GM21786 (cell line): Measurements from ENCODE around the gene WDR4.
"Not testable (repeated sequence)": the region's sequence is repeated elsewhere in the genome, so short reads cannot be mapped to it uniquely, and the experiment has no call there.

Experiments
- ATAC-seq: cut with Tn5 transposase; IDR thresholded peaks from one replicate; pipeline ENCODE4 v1.9.1; 2021; ENCODE audit not compliant: unreplicated experiment

The WDR4 gene

GRCh38 chr21:42841156-42841915, 38.0 kb downstream of the WDR4 start:
- no peak for ATAC-seq

GRCh38 chr21:42840411-42841155, 38.8 kb downstream of the WDR4 start:
- no peak for ATAC-seq

- no peak for ATAC-seq
These were observed 39.8 kb downstream of the WDR4 start for GRCh38 chr21:42839271-42840231.

DNA sequence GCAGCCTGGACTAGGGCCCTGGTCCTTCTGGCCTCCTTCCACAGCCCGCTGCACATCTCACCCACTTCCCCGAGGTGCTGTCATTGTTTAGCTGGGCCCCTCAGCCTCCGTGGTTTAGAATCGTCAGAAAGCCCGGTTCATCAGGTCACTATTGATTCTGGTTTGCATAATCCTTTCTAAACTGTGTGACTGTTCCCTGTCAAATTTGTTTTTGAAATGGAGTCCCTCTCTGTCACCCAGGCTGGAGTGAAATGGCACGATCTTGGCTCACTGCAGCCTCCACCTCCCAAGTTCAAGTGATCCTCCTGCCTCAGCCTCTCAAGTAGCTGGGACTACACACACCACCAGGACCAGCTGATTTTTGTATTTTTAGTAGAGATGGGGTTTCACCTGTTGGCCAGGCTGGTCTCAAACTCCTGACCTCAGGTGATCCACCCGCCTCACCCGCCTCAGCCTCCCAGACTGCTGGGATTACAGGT, 41.1 kb downstream of the WDR4 start:
- not testable (repeated sequence) for ATAC-seq

GRCh38 chr21:42837421-42838211, 41.7 kb downstream of the WDR4 start:
- ATAC-seq = no peak

- ATAC-seq = no peak
These were observed 42.5 kb downstream of the WDR4 start for GRCh38 chr21:42836767-42837301.

DNA sequence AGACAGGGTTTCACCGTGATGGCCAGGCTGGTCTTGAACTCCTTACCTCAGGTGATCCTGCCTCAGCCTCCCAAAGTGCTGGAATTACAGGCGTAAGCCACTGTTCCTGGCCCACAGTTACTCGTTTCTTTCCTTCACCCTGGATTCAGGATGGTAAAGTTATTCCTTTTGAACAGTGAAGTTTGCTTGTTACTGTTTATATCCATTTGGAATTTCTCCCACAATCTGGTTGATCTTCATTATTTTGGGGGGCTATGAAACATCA, 43.0 kb downstream of the WDR4 start:
- no peak for ATAC-seq

- no peak for ATAC-seq
These were observed 43.5 kb downstream of the WDR4 start for GRCh38 chr21:42835611-42836401.

DNA sequence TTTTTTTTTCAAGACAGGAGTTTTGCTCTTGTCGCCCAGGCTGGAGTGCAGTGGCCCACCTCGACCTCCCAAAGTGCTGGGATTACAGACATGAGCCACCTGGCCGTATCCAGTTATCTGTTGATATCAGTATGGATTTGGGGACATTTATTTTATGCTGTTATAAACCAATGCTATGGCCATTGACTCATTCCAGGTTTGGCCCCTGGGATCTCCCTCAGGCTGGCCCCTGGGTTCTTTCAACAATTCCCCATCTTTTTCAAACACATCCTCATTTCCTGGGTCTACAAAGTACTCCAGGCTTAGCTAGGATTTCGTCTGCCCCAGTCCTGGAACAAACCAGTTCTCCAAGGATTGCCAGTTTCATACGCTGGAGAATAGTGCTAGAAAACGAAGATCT, 44.1 kb downstream of the WDR4 start:
- no peak for ATAC-seq

DNA sequence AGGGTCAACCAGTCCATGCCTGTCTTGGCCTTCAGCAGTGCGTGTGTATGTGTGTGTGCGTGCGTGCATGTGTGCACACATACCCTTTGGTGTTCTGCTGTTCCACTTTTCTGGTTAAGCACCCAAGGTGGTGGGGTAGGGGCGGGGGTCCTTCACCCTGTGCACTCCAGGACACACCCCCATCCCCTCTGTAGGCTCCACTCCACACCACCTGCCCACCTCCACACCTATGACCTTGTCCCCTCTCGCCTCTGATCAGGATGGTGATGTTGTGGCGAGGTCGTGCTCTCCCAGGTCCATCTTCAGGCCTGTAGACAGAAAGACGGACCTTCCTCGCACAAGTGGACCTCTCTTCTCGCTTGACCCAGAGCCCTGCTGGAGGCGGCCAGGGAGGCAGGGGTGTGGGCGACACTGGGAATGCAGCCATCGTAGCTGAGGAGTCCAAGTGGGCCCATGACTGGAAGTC, 44.6 kb downstream of the WDR4 start:
- ATAC-seq = no peak

DNA sequence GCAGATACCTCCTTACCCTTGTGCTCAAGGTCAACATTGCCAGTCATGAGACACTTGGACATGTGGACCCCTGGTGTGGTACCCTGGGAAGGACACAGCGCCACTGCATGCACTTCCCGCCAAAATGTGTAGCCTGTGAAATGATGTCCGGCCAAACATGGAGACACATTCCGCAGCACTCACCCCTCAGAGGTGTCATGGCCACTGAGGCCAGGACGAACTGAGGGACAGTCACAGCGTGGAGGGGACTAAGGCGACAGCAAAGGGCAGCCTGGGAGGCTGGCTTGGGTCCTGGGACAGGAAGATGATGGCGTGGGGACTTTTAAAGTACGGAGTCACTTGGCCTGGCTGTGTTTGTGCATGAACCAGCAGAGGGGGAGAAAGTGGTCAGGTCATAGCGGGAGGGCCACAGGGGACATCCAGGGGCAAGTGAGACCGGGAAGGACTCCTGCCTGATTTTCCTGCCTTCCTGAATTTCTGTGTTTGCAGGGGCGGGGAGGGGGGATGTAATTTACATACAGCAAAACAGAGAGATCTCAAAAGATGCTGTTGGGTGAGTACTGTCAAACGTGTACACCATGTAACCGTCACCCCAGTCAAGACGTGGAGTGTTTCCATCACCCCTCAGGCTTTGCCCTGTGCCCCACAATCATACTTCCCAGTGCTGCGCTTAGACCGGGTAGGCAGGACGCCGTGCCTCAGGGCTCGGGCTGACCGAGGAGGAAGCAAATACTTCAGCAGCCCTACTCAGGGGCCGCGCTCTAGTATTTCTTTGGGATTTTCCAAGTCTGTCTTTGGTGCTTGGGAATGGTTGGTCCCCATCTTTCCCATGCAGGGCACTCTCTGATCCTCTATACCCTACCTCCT, 45.2 kb downstream of the WDR4 start:
- no peak for ATAC-seq

- no peak for ATAC-seq
These were observed 45.9 kb downstream of the WDR4 start for GRCh38 chr21:42833439-42833815.

DNA sequence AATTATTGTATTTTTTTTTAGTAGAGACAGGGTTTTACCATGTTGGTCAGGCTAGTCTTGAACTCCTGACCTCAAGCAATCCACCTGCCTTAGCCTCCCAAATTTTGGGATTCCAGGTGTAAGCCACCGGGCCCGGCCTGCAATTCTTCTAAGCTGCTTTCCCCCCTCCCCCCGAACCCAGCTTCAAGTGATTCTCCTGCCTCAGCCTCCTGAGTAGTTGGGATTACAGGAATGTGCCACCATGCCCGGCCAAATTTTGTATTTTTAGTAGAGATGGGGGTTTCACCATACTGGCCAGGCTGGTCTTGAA, 47.1 kb downstream of the WDR4 start:
- not testable (repeated sequence) for ATAC-seq

- ATAC-seq = no peak
These were observed 48.6 kb downstream of the WDR4 start for GRCh38 chr21:42830456-42831455.

GRCh38 chr21:42829954-42830353, 49.4 kb downstream of the WDR4 start:
- no peak for ATAC-seq

GRCh38 chr21:42829417-42829816, 49.9 kb downstream of the WDR4 start:
- no peak for ATAC-seq

DNA sequence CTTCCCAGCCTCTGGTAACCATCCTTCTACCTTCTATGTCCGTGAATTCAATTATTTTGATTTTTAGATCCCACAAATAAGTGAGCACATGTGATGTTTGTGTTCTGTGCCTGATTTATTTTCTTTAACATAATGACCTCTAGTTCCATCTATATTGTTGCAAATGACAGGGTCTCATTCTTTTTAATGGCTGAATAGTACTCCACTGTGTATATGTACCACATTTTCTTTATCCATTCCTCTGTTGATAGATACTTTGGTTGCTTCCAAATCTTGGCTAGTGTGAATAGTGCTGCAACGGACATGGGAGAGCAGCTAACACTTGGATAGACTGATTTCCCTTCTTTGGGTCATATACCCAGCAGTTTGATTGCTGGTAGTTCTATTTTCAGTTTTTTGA, 51.8 kb downstream of the WDR4 start:
- ATAC-seq = no peak
